ENCODE measurements around the gene ALX4.

Gene ALX4

GRCh38 chr11:44255406-44256071 is 54.4 kb downstream of the ALX4 start:
- Histone ChIP-seq H3K36me3 (ENCODE audit: control insufficient read depth, insufficient read depth, low read length) (no peaks in the 10 kb centered on the region), H3K4me3 (ENCODE audit: extremely low read depth, insufficient read depth, low read length, poor library complexity, severe bottlenecking) (no peak overlapping the region), H3K9me3 (ENCODE audit: control insufficient read depth, low read length) (peaks cover 10% of the 10 kb centered on the region), H3K4me1 (ENCODE audit: control insufficient read depth, insufficient read depth, low read length, poor library complexity, severe bottlenecking) (no peaks in the 10 kb centered on the region), H3K27ac (ENCODE audit: low read depth, low read length, severe bottlenecking) (no peak overlapping the region)
- 95 to 100% methylated on average over 4 of the region's 6 CpGs for WGBS, 2 experiments (ENCODE audit: insufficient coverage in 2 of 2)

- peaks cover 10% of the 10 kb centered on the region for H3K9me3 ChIP-seq (ENCODE audit: control insufficient read depth, low read length)
- H3K4me1 ChIP-seq (ENCODE audit: control insufficient read depth, insufficient read depth, low read length, poor library complexity, severe bottlenecking) = no peaks in the 10 kb centered on the region
- H3K36me3 ChIP-seq (ENCODE audit: control insufficient read depth, insufficient read depth, low read length) = no peaks in the 10 kb centered on the region
- no peak overlapping the region for H3K27ac ChIP-seq (ENCODE audit: low read depth, low read length, severe bottlenecking)
- H3K4me3 ChIP-seq (ENCODE audit: extremely low read depth, insufficient read depth, low read length, poor library complexity, severe bottlenecking) = no peak overlapping the region
- 100% methylated on average over 1 of the region's 2 CpGs; no CpG with 5 or more reads in 1 of the 2 experiments for WGBS, 2 experiments (ENCODE audit: insufficient coverage in 2 of 2)
Measured at GRCh38 chr11:44252999-44253602, 56.8 kb downstream of the ALX4 start.

- H3K36me3 ChIP-seq (ENCODE audit: control insufficient read depth, insufficient read depth, low read length) = peaks cover 3% of the 10 kb centered on the region
- no peak overlapping the region for H3K27ac ChIP-seq (ENCODE audit: low read depth, low read length, severe bottlenecking)
- peaks cover 10% of the 10 kb centered on the region for H3K9me3 ChIP-seq (ENCODE audit: control insufficient read depth, low read length)
- no peak overlapping the region for H3K4me3 ChIP-seq (ENCODE audit: extremely low read depth, insufficient read depth, low read length, poor library complexity, severe bottlenecking)
- WGBS, 2 experiments (ENCODE audit: insufficient coverage in 2 of 2) = 79 to 80% methylated on average over 4 of the region's 6 CpGs
- H3K4me1 ChIP-seq (ENCODE audit: control insufficient read depth, insufficient read depth, low read length, poor library complexity, severe bottlenecking) = peaks cover under 1% of the 10 kb centered on the region
Measured at GRCh38 chr11:44250421-44250820, 59.5 kb downstream of the ALX4 start.

- H3K9me3 ChIP-seq (ENCODE audit: control insufficient read depth, low read length) = peaks cover 9% of the 10 kb centered on the region
- H3K36me3 ChIP-seq (ENCODE audit: control insufficient read depth, insufficient read depth, low read length) = peaks cover 3% of the 10 kb centered on the region
- no peak overlapping the region for H3K4me3 ChIP-seq (ENCODE audit: extremely low read depth, insufficient read depth, low read length, poor library complexity, severe bottlenecking)
- no peak overlapping the region for H3K27ac ChIP-seq (ENCODE audit: low read depth, low read length, severe bottlenecking)
- H3K4me1 ChIP-seq (ENCODE audit: control insufficient read depth, insufficient read depth, low read length, poor library complexity, severe bottlenecking) = peaks cover 24% of the 10 kb centered on the region
- WGBS, 2 experiments (ENCODE audit: insufficient coverage in 2 of 2) = 71 to 100% methylated on average over 1 to 2 of the region's 2 CpGs
Measured at GRCh38 chr11:44248109-44248508, 61.8 kb downstream of the ALX4 start.

GRCh38 chr11:44247508-44247907 is 62.4 kb downstream of the ALX4 start:
- peaks cover 3% of the 10 kb centered on the region for H3K9me3 ChIP-seq (ENCODE audit: control insufficient read depth, low read length)
- H3K4me1 ChIP-seq (ENCODE audit: control insufficient read depth, insufficient read depth, low read length, poor library complexity, severe bottlenecking) = peaks cover 30% of the 10 kb centered on the region
- no peak overlapping the region for H3K27ac ChIP-seq (ENCODE audit: low read depth, low read length, severe bottlenecking)
- peaks cover 3% of the 10 kb centered on the region for H3K36me3 ChIP-seq (ENCODE audit: control insufficient read depth, insufficient read depth, low read length)
- 60 to 78% methylated on average over 3 to 6 of the region's 6 CpGs for whole genome bisulfite sequencing, 2 experiments (ENCODE audit: insufficient coverage in 2 of 2)
- no peak overlapping the region for H3K4me3 ChIP-seq (ENCODE audit: extremely low read depth, insufficient read depth, low read length, poor library complexity, severe bottlenecking)

GRCh38 chr11:44246726-44247125 is 63.2 kb downstream of the ALX4 start:
- H3K4me3 ChIP-seq (ENCODE audit: extremely low read depth, insufficient read depth, low read length, poor library complexity, severe bottlenecking) = no peak overlapping the region
- peaks cover 3% of the 10 kb centered on the region for H3K36me3 ChIP-seq (ENCODE audit: control insufficient read depth, insufficient read depth, low read length)
- no peak overlapping the region for H3K27ac ChIP-seq (ENCODE audit: low read depth, low read length, severe bottlenecking)
- peaks cover 35% of the 10 kb centered on the region for H3K4me1 ChIP-seq (ENCODE audit: control insufficient read depth, insufficient read depth, low read length, poor library complexity, severe bottlenecking)
- WGBS, 2 experiments (ENCODE audit: insufficient coverage in 2 of 2) = 84 to 100% methylated on average over 2 to 3 of the region's 4 CpGs
- no peaks in the 10 kb centered on the region for H3K9me3 ChIP-seq (ENCODE audit: control insufficient read depth, low read length)

- H3K4me1 ChIP-seq (ENCODE audit: control insufficient read depth, insufficient read depth, low read length, poor library complexity, severe bottlenecking) = peaks cover 35% of the 10 kb centered on the region
- no peaks in the 10 kb centered on the region for H3K9me3 ChIP-seq (ENCODE audit: control insufficient read depth, low read length)
- H3K36me3 ChIP-seq (ENCODE audit: control insufficient read depth, insufficient read depth, low read length) = peaks cover 7% of the 10 kb centered on the region
- WGBS, 2 experiments (ENCODE audit: insufficient coverage in 2 of 2) = 90 to 98% methylated on average over 3 to 5 of the region's 8 CpGs
- no peak overlapping the region for H3K4me3 ChIP-seq (ENCODE audit: extremely low read depth, insufficient read depth, low read length, poor library complexity, severe bottlenecking)
- H3K27ac ChIP-seq (ENCODE audit: low read depth, low read length, severe bottlenecking) = no peak overlapping the region
Measured at GRCh38 chr11:44244639-44245310, 65.2 kb downstream of the ALX4 start.

- Histone ChIP-seq H3K27ac (ENCODE audit: low read depth, low read length, severe bottlenecking) (peak overlapping the region; percentile 48), H3K9me3 (ENCODE audit: control insufficient read depth, low read length) (no peaks in the 10 kb centered on the region), H3K36me3 (ENCODE audit: control insufficient read depth, insufficient read depth, low read length) (peaks cover 7% of the 10 kb centered on the region), H3K4me3 (ENCODE audit: extremely low read depth, insufficient read depth, low read length, poor library complexity, severe bottlenecking) (no peak overlapping the region), H3K4me1 (ENCODE audit: control insufficient read depth, insufficient read depth, low read length, poor library complexity, severe bottlenecking) (peaks cover 35% of the 10 kb centered on the region)
- WGBS, 2 experiments (ENCODE audit: insufficient coverage in 2 of 2) = 31 to 36% methylated on average over 3 to 5 of the region's 6 CpGs
Measured at GRCh38 chr11:44243595-44244343, 66.2 kb downstream of the ALX4 start.

- Histone ChIP-seq H3K9me3 (ENCODE audit: control insufficient read depth, low read length) (no peaks in the 10 kb centered on the region), H3K36me3 (ENCODE audit: control insufficient read depth, insufficient read depth, low read length) (peaks cover 9% of the 10 kb centered on the region), H3K27ac (ENCODE audit: low read depth, low read length, severe bottlenecking) (peak overlapping the region; percentile 48), H3K4me3 (ENCODE audit: extremely low read depth, insufficient read depth, low read length, poor library complexity, severe bottlenecking) (no peak overlapping the region), H3K4me1 (ENCODE audit: control insufficient read depth, insufficient read depth, low read length, poor library complexity, severe bottlenecking) (peaks cover 35% of the 10 kb centered on the region)
- WGBS, 2 experiments (ENCODE audit: insufficient coverage in 2 of 2) = 19 to 42% methylated on average over 2 to 4 of the region's 5 CpGs
Measured at GRCh38 chr11:44243086-44243485, 66.9 kb downstream of the ALX4 start.

GRCh38 chr11:44241851-44242250 is 68.1 kb downstream of the ALX4 start:
- WGBS, 2 experiments (ENCODE audit: insufficient coverage in 2 of 2) = 94 to 97% methylated on average over 5 to 6 of the region's 6 CpGs

More at GRCh38 chr11:44241851-44242250, 68.1 kb downstream of the ALX4 start:
- H3K4me3 ChIP-seq (ENCODE audit: extremely low read depth, insufficient read depth, low read length, poor library complexity, severe bottlenecking) = no peak overlapping the region
- H3K27ac ChIP-seq (ENCODE audit: low read depth, low read length, severe bottlenecking) = no peak overlapping the region
- H3K4me1 ChIP-seq (ENCODE audit: control insufficient read depth, insufficient read depth, low read length, poor library complexity, severe bottlenecking) = peaks cover 35% of the 10 kb centered on the region
- H3K36me3 ChIP-seq (ENCODE audit: control insufficient read depth, insufficient read depth, low read length) = peaks cover 12% of the 10 kb centered on the region
- no peaks in the 10 kb centered on the region for H3K9me3 ChIP-seq (ENCODE audit: control insufficient read depth, low read length)
